ENCODE data around the gene HSD3B7. TPM values are rescaled to one million over a fixed set of nuclear protein-coding genes. Genes with fewer than 3 reads are reported as not detected.

Gene HSD3B7
- total and polyA plus RNA-seq, 2 donors (not counting 1 experiment from before 2014, with no cell fraction given), result 0.89 to 1.2 TPM

- H3K27me3 Mint-ChIP-seq, result no peaks in the 10 kb centered on the region
- Histone ChIP-seq H3K27me3 (replicated peaks in 1 of 4; ENCODE audit: control extremely low read depth in 1 of 4, control insufficient read depth in 3 of 4, insufficient read depth in 4 of 4, low read length in 3 of 4) (peaks cover 0 to 7% (median 0%) of the 10 kb centered on the region in 4 experiments), H3K27ac (ENCODE audit: low read length in 2 of 2) (no peak overlapping the region), H3K9me3 (ENCODE audit: control extremely low read depth in 1 of 3, control insufficient read depth in 2 of 3, insufficient read depth in 1 of 3, low read length in 2 of 3) (peaks cover 0 to 5% (median 0%) of the 10 kb centered on the region in 3 donors), H2AFZ (ENCODE audit: insufficient read depth, low read depth, low read length, poor library complexity, severe bottlenecking) (no peak overlapping the region), H3K79me2 (ENCODE audit: control insufficient read depth, insufficient read depth, low read length) (no peaks in the 10 kb centered on the region), H3K4me2 (replicated peaks; ENCODE audit: low read depth, low read length, poor library complexity, severe bottlenecking) (no peak overlapping the region), H3K4me1 (ENCODE audit: control insufficient read depth in 2 of 2, insufficient read depth in 2 of 2, low read length in 2 of 2) (peaks cover 9 to 13% of the 10 kb centered on the region in 2 donors), H3K4me3 (ENCODE audit: control extremely low read depth in 1 of 5, extremely low read depth in 1 of 5, insufficient read depth in 1 of 5, low read depth in 2 of 5, low read length in 4 of 5) (no peak overlapping the region), H4K20me1 (ENCODE audit: control insufficient read depth, insufficient read depth, low read length, poor library complexity, severe bottlenecking) (no peaks in the 10 kb centered on the region), H3K9ac (ENCODE audit: low read length) (no peak overlapping the region), H3K36me3 (replicated peaks in 1 of 2; ENCODE audit: control extremely low read depth in 1 of 2, control insufficient read depth in 1 of 2, extremely low read depth in 1 of 2, insufficient read depth in 2 of 2, low read length in 1 of 2) (no peaks in the 10 kb centered on the region)
- DNase-seq (no peak), ATAC-seq (ENCODE audit: low read depth) (no peak)
- no peak overlapping the region for H3K4me3 Mint-ChIP-seq
- WGBS (ENCODE audit: insufficient coverage), result 95% methylated on average over 12 of the region's 19 CpGs
- POLR2A ChIA-PET, result no interaction called here
- CTCF ChIA-PET, result interaction anchor here (0.8 to 2.1 kb wide), 2 partner anchors 15 to 17 kb away, joined by 4 to 7 read pairs; partner anchors contain the start of gene HSD3B7
- H3K4me1 Mint-ChIP-seq, result peaks cover 7% of the 10 kb centered on the region
- no peak overlapping the region for H3K27ac Mint-ChIP-seq
- intact Hi-C loops (cut with micrococcal nuclease), result no loop called here
- H3K9me3 Mint-ChIP-seq (ENCODE audit: insufficient read depth), result no peaks in the 10 kb centered on the region
- TF ChIP-seq EZH2 (IDR thresholded peaks at IDR 0.05; ENCODE audit: borderline replicate concordance, insufficient read depth, low read depth, low read length, poor library complexity, severe bottlenecking) (no peak), CTCF (IDR thresholded peaks at IDR 0.05) (no peak)
Measured at GRCh38 chr16:31000671-31001382, 15.8 kb downstream of the HSD3B7 start.
